HepG2 (cell line): ENCODE measurements around the gene LBR. TPM values are rescaled to one million over a fixed set of nuclear protein-coding genes. Genes with fewer than 3 reads are reported as not detected.

Experiments used
- CREB1 ChIP-seq, 2 experiments: fragments of 450-650 bp in 1 of 2; IDR thresholded peaks; 2 replicates each; pipeline ENCODE4 v1.6.1; 2016 to 2017; ENCODE audit warnings: control low read depth in 1 of 2, mild to moderate bottlenecking in 1 of 2, missing compliant biosample characterization in 1 of 2, missing genetic modification characterization in 1 of 2
- E2F1 ChIP-seq: sonication (generic); formaldehyde crosslinking; IDR thresholded peaks from 2 replicates; pipeline ENCODE4 v1.5.0; 2020; ENCODE audit warnings: missing genetic modification reagents
- FLYWCH1 ChIP-seq: sonication (generic); formaldehyde crosslinking; IDR thresholded peaks from 2 replicates; pipeline ENCODE4 v1.8.1; 2023; ENCODE audit warnings: mild to moderate bottlenecking, missing genetic modification reagents
- GATAD1 ChIP-seq: IDR thresholded peaks from 2 replicates; pipeline ENCODE4 v1.6.1; 2016; ENCODE audit warnings: missing genetic modification reagents, missing compliant biosample characterization
- MAFG ChIP-seq: sonication (generic); formaldehyde crosslinking; IDR thresholded peaks from 2 replicates; pipeline ENCODE4 v1.5.1; 2020; ENCODE audit warnings: mild to moderate bottlenecking, missing genetic modification reagents
- MEIS2 ChIP-seq: sonication (generic); formaldehyde crosslinking; IDR thresholded peaks from 2 replicates; pipeline ENCODE4 v1.9.0; 2021; ENCODE audit warnings: mild to moderate bottlenecking, missing genetic modification reagents
- RBM22 ChIP-seq: fragments of 200-400 bp; formaldehyde crosslinking; optimal IDR thresholded peaks from 2 replicates; pipeline ENCODE3; 2017; ENCODE audit warnings: mild to moderate bottlenecking, low read length, moderate library complexity
- SCMH1 ChIP-seq: sonication (generic); formaldehyde crosslinking; IDR thresholded peaks from 2 replicates; pipeline ENCODE4 v1.9.0; 2021; ENCODE audit warnings: missing genetic modification reagents, mild to moderate bottlenecking, borderline replicate concordance
- SIX4 ChIP-seq: sonication (generic); formaldehyde crosslinking; IDR thresholded peaks from 2 replicates; pipeline ENCODE4 v1.4.0; 2020; ENCODE audit warnings: missing genetic modification reagents
- SMYD3 ChIP-seq: sonication (generic); formaldehyde crosslinking; IDR thresholded peaks from 2 replicates; pipeline ENCODE4 v1.8.1; 2023; ENCODE audit warnings: mild to moderate bottlenecking, missing genetic modification reagents
- XBP1 ChIP-seq: sonication (generic); formaldehyde crosslinking; IDR thresholded peaks from 2 replicates; pipeline ENCODE4 v1.5.0; 2020; ENCODE audit warnings: missing genetic modification reagents
- YY1 ChIP-seq: IDR thresholded peaks from 2 replicates; pipeline ENCODE4 v1.6.1; 2011; ENCODE audit warnings: low read length, low read depth, moderate library complexity, mild to moderate bottlenecking; ENCODE audit not compliant: insufficient read depth, insufficient replicate concordance
- ZBTB33 ChIP-seq: sonication (generic); formaldehyde crosslinking; IDR thresholded peaks from 2 replicates; pipeline ENCODE4 v1.4.0; 2020; ENCODE audit warnings: missing genetic modification reagents
- ZNF101 ChIP-seq: sonication (generic); formaldehyde crosslinking; IDR thresholded peaks from 2 replicates; pipeline ENCODE4 v1.4.0; 2020; ENCODE audit warnings: mild to moderate bottlenecking, low read depth, missing genetic modification reagents, borderline replicate concordance
- ZNF747 ChIP-seq: sonication (generic); formaldehyde crosslinking; IDR thresholded peaks from 2 replicates; pipeline ENCODE4 v1.8.1; 2023; ENCODE audit warnings: missing genetic modification reagents, mild to moderate bottlenecking, borderline replicate concordance
- ZNF790 ChIP-seq: sonication (generic); formaldehyde crosslinking; IDR thresholded peaks from 2 replicates; pipeline ENCODE4 v1.8.0; 2022; ENCODE audit warnings: missing genetic modification reagents, mild to moderate bottlenecking, borderline replicate concordance
- polyA plus RNA-seq, 8 experiments: library from polyadenylated mRNA; depleted of rRNA in 3 of 8; stranded (reverse) in 7 of 8; unstranded in 1 of 8; fragments of >200 nt; fragmentation: Illumina TruSeq in 4 of 8; extraction: Trizol in 4 of 8; gene quantifications; 2 replicates each; pipeline versions ENCODE4 v1.2.1 to v1.2.3, GENCODE V29; 2011 to 2016; ENCODE audit warnings: low read depth in 4 of 8, missing spikeins in 1 of 8, mixed read lengths in 1 of 8; ENCODE audit not compliant: insufficient read depth in 1 of 8
- total RNA-seq, 5 experiments: library from RNA; depleted of rRNA; stranded (reverse); fragments of >200 nt; fragmentation: Illumina TruSeq; extraction: Trizol; gene quantifications; 2 replicates each; pipeline ENCODE4 v1.2.3, GENCODE V29; 2016; ENCODE audit warnings: low read depth in 1 of 5
- TF ChIP-seq, protein P1 (sequence below): sonication (generic); formaldehyde crosslinking; IDR thresholded peaks from 2 replicates; pipeline ENCODE4 v1.5.0; 2020; ENCODE audit warnings: mild to moderate bottlenecking, missing genetic modification reagents
- TF ChIP-seq, protein P2 (sequence below): sonication (generic); formaldehyde crosslinking; IDR thresholded peaks from 2 replicates; pipeline ENCODE4 v1.4.0; 2020; ENCODE audit warnings: mild to moderate bottlenecking, missing genetic modification reagents, borderline replicate concordance

LBR gene
- total and polyA plus RNA-seq, 2 of the 13 experiments (the other 11 are each of a cell fraction or from before 2014, with no cell fraction given) = 38.9 to 76.7 TPM

GRCh38 chr1:225427235-225428067, at the start of gene LBR (continued):
- TF ChIP-seq, protein P1, sequence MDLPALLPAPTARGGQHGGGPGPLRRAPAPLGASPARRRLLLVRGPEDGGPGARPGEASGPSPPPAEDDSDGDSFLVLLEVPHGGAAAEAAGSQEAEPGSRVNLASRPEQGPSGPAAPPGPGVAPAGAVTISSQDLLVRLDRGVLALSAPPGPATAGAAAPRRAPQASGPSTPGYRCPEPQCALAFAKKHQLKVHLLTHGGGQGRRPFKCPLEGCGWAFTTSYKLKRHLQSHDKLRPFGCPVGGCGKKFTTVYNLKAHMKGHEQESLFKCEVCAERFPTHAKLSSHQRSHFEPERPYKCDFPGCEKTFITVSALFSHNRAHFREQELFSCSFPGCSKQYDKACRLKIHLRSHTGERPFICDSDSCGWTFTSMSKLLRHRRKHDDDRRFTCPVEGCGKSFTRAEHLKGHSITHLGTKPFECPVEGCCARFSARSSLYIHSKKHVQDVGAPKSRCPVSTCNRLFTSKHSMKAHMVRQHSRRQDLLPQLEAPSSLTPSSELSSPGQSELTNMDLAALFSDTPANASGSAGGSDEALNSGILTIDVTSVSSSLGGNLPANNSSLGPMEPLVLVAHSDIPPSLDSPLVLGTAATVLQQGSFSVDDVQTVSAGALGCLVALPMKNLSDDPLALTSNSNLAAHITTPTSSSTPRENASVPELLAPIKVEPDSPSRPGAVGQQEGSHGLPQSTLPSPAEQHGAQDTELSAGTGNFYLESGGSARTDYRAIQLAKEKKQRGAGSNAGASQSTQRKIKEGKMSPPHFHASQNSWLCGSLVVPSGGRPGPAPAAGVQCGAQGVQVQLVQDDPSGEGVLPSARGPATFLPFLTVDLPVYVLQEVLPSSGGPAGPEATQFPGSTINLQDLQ (CRISPR knock-in tag) = no peak
- no peak for TF ChIP-seq SMYD3 (CRISPR knock-in tag)
- TF ChIP-seq RBM22 = no peak
- 0 out of 2 replicates have a peak, but pooled peaks have one; percentile 43 for TF ChIP-seq E2F1 (CRISPR knock-in tag)
- TF ChIP-seq ZNF747 (CRISPR knock-in tag) = no peak
- TF ChIP-seq CREB1 (IDR thresholded peaks at IDR 0.05) = no peak
- no peak for TF ChIP-seq CREB1 (CRISPR knock-in tag; IDR thresholded peaks at IDR 0.05)
- no peak for TF ChIP-seq XBP1 (CRISPR knock-in tag)
- TF ChIP-seq ZBTB33 (CRISPR knock-in tag) = no peak
- no peak for TF ChIP-seq ZNF101
- TF ChIP-seq GATAD1 (CRISPR knock-in tag) = no peak
- TF ChIP-seq SCMH1 = no peak
- TF ChIP-seq MEIS2 (CRISPR knock-in tag) = no peak
- TF ChIP-seq MAFG = no peak
- TF ChIP-seq YY1 = no peak
- TF ChIP-seq, protein P2, sequence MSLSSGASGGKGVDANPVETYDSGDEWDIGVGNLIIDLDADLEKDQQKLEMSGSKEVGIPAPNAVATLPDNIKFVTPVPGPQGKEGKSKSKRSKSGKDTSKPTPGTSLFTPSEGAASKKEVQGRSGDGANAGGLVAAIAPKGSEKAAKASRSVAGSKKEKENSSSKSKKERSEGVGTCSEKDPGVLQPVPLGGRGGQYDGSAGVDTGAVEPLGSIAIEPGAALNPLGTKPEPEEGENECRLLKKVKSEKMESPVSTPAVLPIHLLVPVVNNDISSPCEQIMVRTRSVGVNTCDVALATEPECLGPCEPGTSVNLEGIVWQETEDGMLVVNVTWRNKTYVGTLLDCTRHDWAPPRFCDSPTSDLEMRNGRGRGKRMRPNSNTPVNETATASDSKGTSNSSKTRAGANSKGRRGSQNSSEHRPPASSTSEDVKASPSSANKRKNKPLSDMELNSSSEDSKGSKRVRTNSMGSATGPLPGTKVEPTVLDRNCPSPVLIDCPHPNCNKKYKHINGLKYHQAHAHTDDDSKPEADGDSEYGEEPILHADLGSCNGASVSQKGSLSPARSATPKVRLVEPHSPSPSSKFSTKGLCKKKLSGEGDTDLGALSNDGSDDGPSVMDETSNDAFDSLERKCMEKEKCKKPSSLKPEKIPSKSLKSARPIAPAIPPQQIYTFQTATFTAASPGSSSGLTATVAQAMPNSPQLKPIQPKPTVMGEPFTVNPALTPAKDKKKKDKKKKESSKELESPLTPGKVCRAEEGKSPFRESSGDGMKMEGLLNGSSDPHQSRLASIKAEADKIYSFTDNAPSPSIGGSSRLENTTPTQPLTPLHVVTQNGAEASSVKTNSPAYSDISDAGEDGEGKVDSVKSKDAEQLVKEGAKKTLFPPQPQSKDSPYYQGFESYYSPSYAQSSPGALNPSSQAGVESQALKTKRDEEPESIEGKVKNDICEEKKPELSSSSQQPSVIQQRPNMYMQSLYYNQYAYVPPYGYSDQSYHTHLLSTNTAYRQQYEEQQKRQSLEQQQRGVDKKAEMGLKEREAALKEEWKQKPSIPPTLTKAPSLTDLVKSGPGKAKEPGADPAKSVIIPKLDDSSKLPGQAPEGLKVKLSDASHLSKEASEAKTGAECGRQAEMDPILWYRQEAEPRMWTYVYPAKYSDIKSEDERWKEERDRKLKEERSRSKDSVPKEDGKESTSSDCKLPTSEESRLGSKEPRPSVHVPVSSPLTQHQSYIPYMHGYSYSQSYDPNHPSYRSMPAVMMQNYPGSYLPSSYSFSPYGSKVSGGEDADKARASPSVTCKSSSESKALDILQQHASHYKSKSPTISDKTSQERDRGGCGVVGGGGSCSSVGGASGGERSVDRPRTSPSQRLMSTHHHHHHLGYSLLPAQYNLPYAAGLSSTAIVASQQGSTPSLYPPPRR (CRISPR knock-in tag) = no peak
- no peak for TF ChIP-seq FLYWCH1 (CRISPR knock-in tag)
- no peak; the same call in 1 of the 2 replicates for TF ChIP-seq ZNF790
- no peak for TF ChIP-seq SIX4 (CRISPR knock-in tag)
